HG03354 (cell line): ENCODE data around the gene UBR4.

Experiments used
- ATAC-seq: cut with Tn5 transposase; IDR thresholded peaks from one replicate; pipeline ENCODE4 v1.9.1; 2021; ENCODE audit warnings: mild to moderate bottlenecking; ENCODE audit not compliant: unreplicated experiment, poor library complexity, severe bottlenecking

Gene UBR4

DNA sequence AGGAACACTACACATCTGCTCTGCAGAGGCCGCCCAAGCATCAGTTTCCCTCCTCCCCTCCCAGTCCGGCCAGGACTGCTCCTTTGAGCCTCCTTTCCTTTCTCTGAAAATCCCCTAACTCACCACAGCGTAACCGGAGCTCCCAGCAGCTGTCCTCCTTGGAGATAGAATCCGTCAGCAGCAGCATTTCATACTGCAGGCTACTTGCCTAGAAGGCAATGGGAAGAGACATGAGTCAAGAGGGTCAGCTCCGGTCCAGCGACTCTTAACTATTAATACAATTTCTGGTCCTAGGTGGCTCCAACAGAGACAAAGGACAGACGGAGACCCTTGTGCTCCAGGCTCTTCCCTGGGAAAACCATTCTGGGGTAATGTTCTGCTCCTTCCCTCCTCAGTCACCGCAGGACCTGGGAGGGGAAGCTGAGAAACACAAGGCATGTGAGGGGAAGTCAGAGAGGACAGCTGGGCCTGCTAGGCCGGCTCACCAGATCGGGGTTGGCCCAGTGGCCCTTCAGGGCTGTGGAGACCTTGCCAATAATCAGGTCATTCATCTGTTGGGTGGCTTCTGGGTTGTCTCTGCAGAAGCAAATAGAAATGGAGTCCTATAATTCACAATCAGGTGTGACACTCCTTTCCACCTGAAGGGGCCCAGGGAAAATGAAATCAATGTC lies 99.7 kb downstream of the UBR4 start:
- no peak for ATAC-seq

DNA sequence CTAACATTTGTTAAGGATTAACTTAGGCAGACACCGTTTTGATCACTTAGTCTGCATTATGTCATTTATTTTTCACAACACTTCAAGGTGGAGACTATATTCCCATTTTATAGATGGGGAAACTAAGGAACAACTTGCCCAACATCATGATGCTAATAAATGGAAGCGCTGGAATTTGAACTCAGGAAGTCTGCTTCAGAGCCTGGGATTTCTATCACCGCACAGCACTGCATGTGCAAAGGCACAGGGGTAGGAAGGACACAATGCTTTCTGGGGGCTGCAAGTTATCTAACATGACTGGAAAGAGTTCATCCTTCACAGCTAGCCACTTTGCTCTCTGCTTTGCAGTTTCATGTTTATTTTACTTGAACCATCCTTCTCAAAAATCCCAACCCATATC lies 100.5 kb downstream of the UBR4 start:
- ATAC-seq = no peak

DNA sequence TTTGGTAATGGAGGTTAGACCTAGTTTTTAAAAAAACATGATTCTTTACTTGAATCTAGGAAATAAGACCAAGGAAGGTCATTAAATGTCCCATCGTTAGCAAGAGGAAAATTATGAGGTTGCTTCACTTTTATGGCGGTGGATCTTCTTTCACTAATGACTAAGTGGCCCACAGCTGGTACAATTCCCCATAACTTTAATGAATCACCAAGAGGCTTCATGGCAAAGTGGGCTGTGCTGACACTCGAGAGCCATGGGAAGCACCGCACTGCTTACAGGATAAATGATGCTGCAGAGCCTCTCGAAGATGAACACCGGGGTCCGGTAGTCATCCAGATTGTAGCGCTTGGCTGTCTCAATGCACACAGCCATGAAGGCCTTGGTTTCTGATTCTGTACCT lies 108.8 kb downstream of the UBR4 start:
- ATAC-seq = no peak

DNA sequence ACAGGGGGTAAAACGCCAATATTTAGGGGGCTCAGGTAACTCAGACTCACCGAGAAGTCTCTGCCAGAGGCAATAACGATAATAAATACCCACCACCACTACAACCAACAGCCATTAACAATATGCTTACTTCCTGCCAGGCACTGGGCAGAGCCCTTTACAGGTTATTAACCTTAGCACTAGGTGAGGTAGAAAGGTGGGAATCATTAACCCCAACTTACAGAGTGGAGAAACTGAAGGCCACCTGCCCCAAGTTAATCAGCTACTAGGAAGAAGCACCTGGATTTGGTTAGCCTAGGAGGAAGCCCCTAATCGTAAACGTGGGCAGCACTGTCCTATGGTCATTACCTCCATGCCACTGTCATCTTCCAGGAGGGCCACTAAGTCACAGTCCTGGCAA lies 110.0 kb downstream of the UBR4 start:
- no peak for ATAC-seq

DNA sequence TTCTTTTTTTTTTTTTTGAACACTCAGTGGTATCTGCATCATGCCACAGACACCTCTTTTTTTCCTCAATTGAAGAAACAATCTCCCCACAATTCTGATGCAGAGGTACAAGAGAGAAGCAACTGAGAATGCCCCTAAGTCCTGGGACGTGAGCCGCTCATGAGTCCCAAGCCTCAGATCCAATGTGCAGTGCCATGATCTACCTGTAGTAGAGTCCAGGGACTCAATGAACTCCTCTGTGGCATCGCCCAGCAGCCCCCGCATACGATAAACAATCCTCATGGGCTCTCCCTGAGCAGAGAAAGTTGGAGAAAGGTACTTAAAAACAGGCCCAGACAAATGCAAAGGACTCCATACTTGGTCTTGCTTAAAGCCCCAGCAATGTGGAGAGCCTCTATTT lies 113.1 kb downstream of the UBR4 start:
- no peak for ATAC-seq

DNA sequence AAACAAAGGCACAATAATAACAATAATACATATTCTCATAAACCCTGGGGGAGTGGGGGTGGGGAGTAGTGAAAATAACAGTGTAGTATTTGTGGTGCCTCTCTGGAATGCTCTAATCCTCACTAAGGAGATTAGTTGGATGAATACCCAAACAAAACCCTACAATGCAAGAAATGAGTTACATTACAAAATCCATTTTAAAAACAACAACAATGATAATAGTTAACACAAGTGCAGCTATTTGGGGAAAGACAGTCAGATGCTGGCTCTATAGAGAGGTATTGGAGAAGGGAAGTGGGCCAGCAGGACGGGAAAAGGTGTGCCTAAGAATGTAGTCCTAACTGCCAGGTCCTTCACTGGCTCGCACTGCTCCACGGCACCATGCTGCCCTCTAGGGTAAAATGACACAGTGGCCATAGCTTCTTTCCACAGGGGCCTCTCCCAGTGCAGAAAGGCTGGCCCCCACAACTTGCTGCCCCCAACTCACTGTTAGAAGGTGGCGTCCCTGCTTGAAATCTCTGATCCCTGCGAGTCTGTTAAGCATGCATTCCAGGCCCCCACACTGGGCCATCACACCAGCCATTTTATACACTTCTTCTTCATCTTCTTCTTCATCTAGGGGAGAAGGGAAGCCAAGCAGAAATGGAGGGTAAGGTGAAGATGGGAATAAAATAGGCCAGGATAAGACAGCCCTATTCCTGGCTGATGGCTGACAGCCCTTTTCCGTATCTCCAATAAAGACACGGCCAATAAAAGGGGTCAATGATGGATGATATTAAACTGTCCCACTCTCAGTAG lies 113.8 kb downstream of the UBR4 start:
- no peak for ATAC-seq

DNA sequence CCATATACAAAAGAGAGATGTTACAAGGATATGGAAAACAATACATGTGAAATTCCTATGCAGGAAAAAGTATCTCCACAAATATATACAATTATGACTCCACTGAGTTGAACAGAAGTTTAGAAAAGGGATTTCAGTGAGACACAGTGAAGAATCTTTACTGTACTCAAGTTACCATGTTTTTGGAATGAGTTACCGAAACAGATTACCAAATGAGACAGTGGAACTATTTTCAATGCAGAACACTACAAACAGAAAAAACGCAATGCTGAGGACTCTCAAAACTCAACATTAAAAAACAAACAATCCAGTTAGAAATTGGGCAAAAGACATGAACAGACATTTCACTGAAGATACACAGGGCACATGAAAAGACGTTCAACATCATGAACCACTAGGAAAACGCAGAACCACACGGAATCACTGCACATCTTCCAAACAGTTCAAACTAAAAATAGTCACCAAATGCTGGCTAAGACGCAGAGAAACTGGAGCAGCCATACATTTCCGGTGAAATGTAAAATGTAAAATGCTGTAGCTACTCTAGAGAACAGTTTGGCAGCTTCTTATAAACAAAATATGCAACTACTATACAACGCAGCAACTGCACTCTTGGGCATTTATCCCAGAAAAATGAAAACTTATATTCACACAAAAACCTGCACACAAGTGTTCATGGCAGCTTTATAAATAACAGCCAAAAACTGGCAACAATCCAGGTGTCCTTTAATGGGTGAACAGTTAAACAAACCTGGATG lies 118.7 kb downstream of the UBR4 start:
- no peak for ATAC-seq

DNA sequence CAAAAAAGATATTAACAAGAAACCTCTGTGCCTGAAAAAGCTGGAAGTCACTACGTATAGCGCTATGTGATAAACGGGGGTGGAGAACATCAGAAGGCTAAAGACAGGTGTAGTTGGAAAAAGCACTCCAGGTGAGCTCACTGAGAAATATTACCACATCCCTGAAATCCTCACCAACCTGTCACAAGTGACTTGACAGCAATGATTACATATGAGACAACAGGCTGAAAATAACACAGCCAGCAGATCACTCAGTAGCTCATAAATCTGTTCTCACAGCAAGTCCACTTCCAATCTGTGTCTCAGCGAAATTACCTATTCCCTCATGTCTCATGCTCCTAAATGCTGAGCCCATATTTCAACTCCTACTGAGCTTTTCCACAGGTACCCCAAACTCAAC lies 120.5 kb downstream of the UBR4 start:
- ATAC-seq = no peak

DNA sequence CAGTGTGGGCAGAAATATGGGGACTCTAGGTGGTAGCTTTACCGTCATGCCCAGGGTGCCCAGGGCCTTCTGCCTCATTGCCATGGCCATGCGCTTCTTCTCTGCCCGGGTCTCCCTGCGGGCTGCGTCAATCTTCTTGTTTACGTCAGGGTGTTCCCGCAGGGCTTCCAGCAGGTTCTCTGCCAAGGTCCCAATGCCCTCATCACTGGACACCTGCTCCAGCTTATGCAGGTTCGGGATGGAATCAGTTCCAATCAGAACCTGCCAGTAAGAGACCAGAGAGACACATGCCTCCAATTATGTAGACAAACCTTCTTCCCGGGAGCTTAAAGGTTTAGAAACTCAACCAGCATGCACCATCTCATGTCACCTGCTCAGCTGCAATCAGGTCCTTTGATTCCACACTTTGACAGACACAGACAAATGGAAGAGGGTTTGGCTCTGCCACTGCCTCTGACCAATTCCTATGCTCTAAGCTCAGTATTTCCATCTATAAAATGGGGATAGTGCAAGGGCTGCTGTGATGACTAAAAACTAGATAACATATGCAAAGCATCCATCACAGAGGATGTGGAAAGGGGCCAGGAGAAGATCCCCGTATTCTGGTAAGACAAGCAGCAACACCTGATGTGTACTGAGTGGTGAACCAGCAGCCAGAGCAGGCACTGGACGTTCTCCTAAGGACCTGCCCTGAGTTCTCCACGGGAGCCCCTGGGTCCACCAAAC lies 121.2 kb downstream of the UBR4 start:
- no peak for ATAC-seq

DNA sequence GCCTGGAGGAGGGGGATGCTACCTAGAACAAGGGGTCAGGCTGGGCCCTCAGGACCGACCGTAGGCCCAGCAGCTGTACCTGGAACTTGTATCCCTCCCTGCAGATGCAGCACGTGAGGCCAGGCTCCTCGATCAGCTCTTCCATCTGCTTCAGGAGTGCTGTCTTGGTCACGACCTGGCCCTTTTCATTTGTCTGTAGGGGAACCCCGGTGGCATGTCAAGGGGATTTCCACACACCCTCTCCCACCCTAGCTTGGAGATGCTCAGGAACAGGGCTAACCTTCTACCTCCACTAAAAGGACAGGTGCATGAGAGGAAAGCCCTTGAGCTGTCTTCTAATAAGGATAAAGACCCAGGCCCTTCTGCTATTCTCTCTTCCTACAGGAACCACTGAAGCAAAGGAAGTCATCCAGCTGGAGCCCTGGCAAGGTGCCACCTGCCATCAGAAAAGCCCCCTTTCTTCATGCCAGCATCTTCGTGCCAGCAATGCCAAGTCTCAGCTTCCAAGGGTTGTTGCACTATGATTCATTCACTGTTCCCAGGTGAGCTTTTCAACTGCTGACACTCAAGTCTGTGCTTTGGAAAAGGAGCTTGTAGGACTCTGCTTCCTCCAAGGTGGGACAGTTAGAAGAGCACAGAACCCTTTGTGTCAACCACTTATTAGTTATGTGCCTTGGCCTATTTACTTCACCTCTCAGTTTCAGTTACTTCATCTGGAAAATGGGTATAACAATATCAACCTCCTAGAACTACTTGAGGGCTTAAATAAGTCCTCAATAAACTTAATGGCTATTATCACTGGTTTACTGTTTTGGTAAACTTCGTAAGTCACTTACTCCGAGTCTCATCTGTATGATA lies 122.1 kb downstream of the UBR4 start:
- no peak for ATAC-seq

DNA sequence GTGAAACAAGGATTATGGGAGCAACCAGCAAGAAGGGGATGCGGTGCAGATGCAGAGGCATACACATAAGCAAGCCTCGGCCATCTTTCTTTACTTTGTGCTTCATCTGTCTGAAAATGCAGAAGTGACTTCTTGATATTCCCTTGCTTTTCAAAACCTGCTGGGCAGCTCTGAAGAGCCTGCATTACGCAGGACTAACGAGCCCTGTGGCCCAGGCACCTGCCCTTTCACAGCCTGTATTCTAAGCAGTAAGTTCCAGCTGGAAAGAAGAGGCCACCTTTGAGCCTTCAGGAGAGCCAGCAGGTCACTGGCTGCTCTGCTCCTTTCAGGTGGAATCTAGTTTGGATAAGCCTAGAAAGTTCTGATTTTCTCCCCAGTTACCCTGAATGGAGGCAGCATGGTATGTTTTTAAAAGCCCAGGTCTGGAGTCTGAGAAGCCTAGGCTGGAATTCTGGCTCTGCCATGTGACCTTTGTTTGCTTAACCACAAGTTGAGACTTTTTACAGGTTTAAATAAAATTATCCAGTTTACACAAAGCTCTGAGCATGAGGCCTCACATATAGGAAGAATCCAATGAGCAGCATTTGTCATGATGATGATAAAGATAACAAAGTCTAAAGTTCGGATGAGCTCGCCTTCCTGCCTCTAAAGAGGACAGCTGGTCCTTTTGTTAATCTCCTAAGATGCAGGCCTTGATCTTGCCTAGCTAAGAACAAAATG lies 122.9 kb downstream of the UBR4 start:
- ATAC-seq = no peak

DNA sequence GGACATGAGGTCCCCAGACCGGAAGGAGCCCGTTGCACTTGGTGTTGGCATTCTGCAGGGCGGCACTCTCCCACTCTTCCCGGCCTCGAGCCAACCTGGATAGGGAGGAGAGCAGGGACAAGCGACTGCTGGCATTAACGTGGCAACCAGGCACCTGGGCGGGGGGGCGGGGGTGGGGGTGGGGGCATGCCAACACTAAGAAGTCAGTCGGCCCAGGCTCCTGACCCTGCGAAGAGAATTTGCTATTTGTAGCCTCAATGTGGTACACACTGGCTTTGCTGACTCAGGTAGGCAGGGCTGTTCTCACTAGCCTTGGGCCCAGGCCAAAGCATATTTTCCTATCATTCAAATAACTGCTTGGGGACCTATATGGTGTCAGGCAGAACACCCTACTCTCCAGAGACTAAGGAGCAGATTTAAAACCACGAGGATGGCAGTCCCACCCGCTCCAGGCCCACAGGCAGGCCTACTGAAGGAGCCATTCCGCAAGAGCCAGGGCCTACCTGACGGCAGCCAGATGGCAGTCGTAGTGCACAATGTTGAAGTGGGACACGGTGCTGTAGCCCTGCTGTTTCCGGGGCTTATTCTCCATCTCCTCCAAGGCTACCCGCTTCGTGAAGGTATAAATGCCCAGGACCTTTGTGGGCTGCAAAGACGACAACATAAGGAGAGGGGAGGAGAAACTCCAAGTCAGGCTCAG lies 123.7 kb downstream of the UBR4 start:
- no peak for ATAC-seq

DNA sequence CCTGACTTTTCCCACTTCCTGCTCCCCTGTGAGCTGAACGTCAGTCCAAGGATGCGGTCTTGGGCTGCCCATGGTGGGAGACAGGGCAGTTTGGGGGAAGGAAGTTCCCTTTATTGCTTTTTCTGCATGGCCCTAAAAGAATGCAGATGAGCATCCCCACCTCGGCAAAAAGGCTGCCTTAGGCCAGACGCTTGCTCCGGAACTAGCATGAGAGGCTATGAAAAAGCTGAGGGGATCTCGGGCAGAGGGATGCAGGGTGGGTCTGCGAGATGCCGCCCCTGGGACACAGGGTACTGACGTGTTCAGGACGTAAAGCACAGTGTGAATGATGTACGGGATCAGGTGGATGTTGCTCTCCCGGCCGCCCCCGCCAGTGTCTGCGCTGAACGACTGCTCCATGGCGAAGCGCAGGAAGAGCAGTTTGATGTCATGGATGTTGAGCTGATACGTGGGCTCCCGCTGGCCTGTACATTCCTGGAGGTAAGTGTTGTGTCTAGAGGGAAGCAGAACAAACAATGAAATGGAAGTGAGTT lies 125.8 kb downstream of the UBR4 start:
- ATAC-seq = no peak

DNA sequence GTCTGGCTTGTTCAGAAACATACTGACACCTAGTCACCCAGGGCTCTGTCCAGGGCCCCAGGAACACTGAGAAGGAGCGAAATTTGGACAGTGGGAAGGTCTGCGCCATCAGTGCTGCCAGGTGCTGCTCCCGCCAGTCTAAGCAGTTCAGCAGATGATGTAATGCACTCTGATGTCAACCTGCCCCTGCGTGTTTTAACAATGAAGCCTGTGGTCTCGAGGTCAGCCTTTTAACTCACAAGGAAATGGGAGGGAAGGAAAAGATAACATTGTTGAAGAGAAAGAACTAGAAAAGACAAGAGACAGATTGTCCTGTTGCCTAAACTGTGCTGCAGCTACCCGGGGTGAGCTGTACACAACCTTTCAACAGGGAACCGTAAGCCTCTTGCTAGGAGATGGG lies 127.0 kb downstream of the UBR4 start:
- ATAC-seq = no peak

DNA sequence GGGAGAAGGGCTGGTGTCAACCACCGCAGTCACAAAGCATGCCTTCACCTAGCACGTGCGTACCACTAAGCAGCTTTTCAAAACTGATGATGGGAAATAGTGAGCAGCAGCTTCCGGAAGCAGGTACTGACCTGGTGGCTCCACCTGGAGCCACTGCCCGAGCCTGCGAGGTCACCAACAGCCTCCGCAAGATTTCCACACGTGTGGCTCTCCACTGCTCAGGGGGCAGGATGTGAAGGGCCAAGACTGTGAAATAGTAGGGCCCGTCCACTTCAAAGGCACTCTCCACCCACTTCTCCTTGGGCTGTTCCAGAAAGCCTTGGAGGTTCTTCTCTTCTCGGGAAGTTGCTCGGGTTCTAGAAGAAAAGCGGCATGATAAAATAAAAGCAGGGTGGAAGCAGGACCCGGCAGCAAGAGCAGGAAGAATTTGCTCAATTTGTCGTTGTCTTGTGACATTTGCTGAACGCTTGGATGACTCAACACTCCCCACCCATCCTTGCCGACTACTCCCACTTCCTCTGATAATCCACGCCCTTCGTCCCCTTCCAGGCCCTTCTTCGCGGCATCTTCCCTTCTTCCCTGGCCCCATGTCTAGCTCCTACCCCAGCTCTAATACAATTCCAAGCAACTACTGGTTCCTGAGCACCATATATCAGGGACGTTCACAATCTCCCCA lies 128.7 kb downstream of the UBR4 start:
- ATAC-seq = no peak

DNA sequence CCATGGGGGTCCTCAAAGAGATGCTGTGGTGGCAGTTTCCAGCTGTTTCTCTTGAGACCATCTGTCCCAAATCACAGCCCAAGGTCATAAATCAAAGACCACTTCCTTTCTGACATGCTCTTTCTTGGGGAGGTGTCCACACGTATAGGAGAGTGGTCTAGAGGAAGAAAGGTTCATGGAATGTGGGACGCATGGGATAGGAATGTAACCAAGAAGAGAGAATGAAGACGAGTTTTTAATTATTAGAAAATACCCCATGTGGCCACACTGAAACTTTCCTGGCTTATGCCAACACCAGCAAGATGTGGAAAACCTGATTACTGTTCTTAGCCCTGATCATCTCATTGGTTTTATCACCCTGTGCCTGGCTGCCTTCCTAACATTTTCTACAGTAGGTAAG lies 129.3 kb downstream of the UBR4 start:
- no peak for ATAC-seq
